ENCODE results near the gene FILIP1. TPM values are rescaled to one million over a fixed set of nuclear protein-coding genes. Genes with fewer than 3 reads are reported as not detected.

The FILIP1 gene
- total and polyA plus RNA-seq, 2 donors from 2014 or later = 0.80 to 4.6 TPM

GRCh38 chr6:75467966-75468365 is 25.6 kb downstream of the FILIP1 start:
- Histone ChIP-seq H3K9me3 (ENCODE audit: control insufficient read depth in 2 of 3, insufficient read depth in 1 of 3, low read length in 3 of 3) (no peaks in the 10 kb centered on the region), H3K27me3 (ENCODE audit: control insufficient read depth, insufficient read depth, low read length) (no peaks in the 10 kb centered on the region), H3K4me1 (ENCODE audit: control insufficient read depth in 2 of 3, insufficient read depth in 2 of 3, low read depth in 1 of 3, low read length in 3 of 3) (no peaks in the 10 kb centered on the region), H3K4me3 (ENCODE audit: low read length in 3 of 3) (no peak overlapping the region), H3K36me3 (ENCODE audit: control insufficient read depth in 2 of 3, insufficient read depth in 3 of 3, low read length in 3 of 3) (no peaks in the 10 kb centered on the region), H3K27ac (ENCODE audit: low read depth in 2 of 2, low read length in 2 of 2) (no peak overlapping the region), H3K9ac (ENCODE audit: low read length in 3 of 3) (no peak overlapping the region)
- TF ChIP-seq, protein P1, sequence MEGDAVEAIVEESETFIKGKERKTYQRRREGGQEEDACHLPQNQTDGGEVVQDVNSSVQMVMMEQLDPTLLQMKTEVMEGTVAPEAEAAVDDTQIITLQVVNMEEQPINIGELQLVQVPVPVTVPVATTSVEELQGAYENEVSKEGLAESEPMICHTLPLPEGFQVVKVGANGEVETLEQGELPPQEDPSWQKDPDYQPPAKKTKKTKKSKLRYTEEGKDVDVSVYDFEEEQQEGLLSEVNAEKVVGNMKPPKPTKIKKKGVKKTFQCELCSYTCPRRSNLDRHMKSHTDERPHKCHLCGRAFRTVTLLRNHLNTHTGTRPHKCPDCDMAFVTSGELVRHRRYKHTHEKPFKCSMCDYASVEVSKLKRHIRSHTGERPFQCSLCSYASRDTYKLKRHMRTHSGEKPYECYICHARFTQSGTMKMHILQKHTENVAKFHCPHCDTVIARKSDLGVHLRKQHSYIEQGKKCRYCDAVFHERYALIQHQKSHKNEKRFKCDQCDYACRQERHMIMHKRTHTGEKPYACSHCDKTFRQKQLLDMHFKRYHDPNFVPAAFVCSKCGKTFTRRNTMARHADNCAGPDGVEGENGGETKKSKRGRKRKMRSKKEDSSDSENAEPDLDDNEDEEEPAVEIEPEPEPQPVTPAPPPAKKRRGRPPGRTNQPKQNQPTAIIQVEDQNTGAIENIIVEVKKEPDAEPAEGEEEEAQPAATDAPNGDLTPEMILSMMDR (IDR thresholded peaks at IDR 0.05; ENCODE audit: borderline replicate concordance, extremely low read depth, insufficient read depth) = no peak
- DNase-seq = no peak
- intact Hi-C loops (cut with DNase I) = no loop called here
- FAIRE-seq = no peak

GRCh38 chr6:75467284-75467683 is 26.3 kb downstream of the FILIP1 start:
- no peak overlapping the region for H3K9ac ChIP-seq (ENCODE audit: low read length in 3 of 3)
- H3K27me3 ChIP-seq (ENCODE audit: control insufficient read depth, insufficient read depth, low read length) = no peaks in the 10 kb centered on the region
- no peaks in the 10 kb centered on the region for H3K36me3 ChIP-seq (ENCODE audit: control insufficient read depth in 2 of 3, insufficient read depth in 3 of 3, low read length in 3 of 3)
- H3K27ac ChIP-seq (ENCODE audit: low read depth in 2 of 2, low read length in 2 of 2) = no peak overlapping the region
- intact Hi-C loops (cut with DNase I) = no loop called here
- TF ChIP-seq, protein P1 (IDR thresholded peaks at IDR 0.05; ENCODE audit: borderline replicate concordance, extremely low read depth, insufficient read depth) = no peak
- H3K4me1 ChIP-seq (ENCODE audit: control insufficient read depth in 2 of 3, insufficient read depth in 2 of 3, low read depth in 1 of 3, low read length in 3 of 3) = no peaks in the 10 kb centered on the region
- no peak for FAIRE-seq
- H3K4me3 ChIP-seq (ENCODE audit: low read length in 3 of 3) = no peak overlapping the region
- no peak for DNase-seq
- H3K9me3 ChIP-seq (ENCODE audit: control insufficient read depth in 2 of 3, insufficient read depth in 1 of 3, low read length in 3 of 3) = no peaks in the 10 kb centered on the region

DNA sequence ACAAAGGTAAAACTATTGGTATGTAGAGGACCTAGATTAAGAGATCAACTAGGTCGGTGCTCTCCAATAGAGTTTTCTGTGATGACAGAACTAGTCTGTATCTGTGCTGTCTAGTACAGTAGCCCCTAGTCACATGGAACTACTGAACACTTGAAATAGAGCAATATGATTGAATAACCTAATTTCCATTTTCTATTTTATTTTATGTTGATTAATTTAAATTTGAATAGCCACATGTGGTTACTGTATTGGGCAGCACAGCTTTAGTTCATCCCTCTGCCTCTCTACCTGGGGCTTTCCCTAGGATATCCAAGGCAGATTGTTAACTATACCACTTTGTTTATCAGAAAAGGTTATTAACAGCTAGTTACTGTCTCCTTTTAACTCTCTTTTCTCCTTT is 27.0 kb downstream of the FILIP1 start:
- H3K27me3 ChIP-seq (ENCODE audit: control insufficient read depth, insufficient read depth, low read length) = no peaks in the 10 kb centered on the region
- no peaks in the 10 kb centered on the region for H3K9me3 ChIP-seq (ENCODE audit: control insufficient read depth in 2 of 3, insufficient read depth in 1 of 3, low read length in 3 of 3)
- no peak for DNase-seq
- H3K36me3 ChIP-seq (ENCODE audit: control insufficient read depth in 2 of 3, insufficient read depth in 3 of 3, low read length in 3 of 3) = no peaks in the 10 kb centered on the region
- H3K4me3 ChIP-seq (ENCODE audit: low read length in 3 of 3) = no peak overlapping the region
- H3K9ac ChIP-seq (ENCODE audit: low read length in 3 of 3) = no peak overlapping the region
- intact Hi-C loops (cut with DNase I) = no loop called here
- no peak for FAIRE-seq
- TF ChIP-seq, protein P1 (IDR thresholded peaks at IDR 0.05; ENCODE audit: borderline replicate concordance, extremely low read depth, insufficient read depth) = no peak
- H3K4me1 ChIP-seq (ENCODE audit: control insufficient read depth in 2 of 3, insufficient read depth in 2 of 3, low read depth in 1 of 3, low read length in 3 of 3) = no peaks in the 10 kb centered on the region
- no peak overlapping the region for H3K27ac ChIP-seq (ENCODE audit: low read depth in 2 of 2, low read length in 2 of 2)

- intact Hi-C loops (cut with DNase I) = no loop called here
- Histone ChIP-seq H3K36me3 (ENCODE audit: control insufficient read depth in 2 of 3, insufficient read depth in 3 of 3, low read length in 3 of 3) (no peaks in the 10 kb centered on the region), H3K4me1 (ENCODE audit: control insufficient read depth in 2 of 3, insufficient read depth in 2 of 3, low read depth in 1 of 3, low read length in 3 of 3) (no peaks in the 10 kb centered on the region), H3K9ac (ENCODE audit: low read length in 3 of 3) (no peak overlapping the region), H3K27me3 (ENCODE audit: control insufficient read depth, insufficient read depth, low read length) (no peaks in the 10 kb centered on the region), H3K4me3 (ENCODE audit: low read length in 3 of 3) (no peak overlapping the region), H3K27ac (ENCODE audit: low read depth in 2 of 2, low read length in 2 of 2) (no peak overlapping the region), H3K9me3 (ENCODE audit: control insufficient read depth in 2 of 3, insufficient read depth in 1 of 3, low read length in 3 of 3) (no peaks in the 10 kb centered on the region)
- DNase-seq (no peak), FAIRE-seq (no peak)
- TF ChIP-seq, protein P1 (IDR thresholded peaks at IDR 0.05; ENCODE audit: borderline replicate concordance, extremely low read depth, insufficient read depth) = no peak
These were observed 29.7 kb downstream of the FILIP1 start for GRCh38 chr6:75463908-75464307.

Data from kidney (tissue), 14 donors.